GM04504 (cell line): ENCODE measurements around the gene THSD4.
A peak's percentile ranks its signal among the peaks of the same experiment; 100 is the strongest.

ENCODE experiments used
- DNase-seq: peaks from one replicate; pipeline ENCODE4 v3.0.0-alpha.2; 2012; ENCODE audit warnings: low read depth

THSD4 gene

DNA sequence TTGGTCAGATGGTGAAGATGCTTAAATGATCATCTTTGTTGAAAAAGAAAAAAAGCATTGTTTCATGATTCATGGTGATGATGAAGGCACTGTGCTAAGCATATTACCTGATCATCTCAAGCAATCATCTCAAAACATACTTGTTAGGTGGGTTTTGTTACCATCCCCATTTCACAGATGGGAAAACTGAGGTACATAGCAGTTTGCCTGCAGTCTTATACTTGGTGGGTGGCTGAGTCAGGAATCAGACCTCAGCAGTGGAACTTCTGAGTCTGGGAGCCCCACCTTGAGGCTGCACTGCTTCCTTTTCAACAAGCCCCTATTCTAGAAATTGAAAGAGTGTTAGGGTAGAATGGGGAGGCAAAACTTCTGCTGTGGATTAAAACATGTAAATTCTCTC lies 341.1 kb downstream of the THSD4 start:
- no peak for DNase-seq

DNA sequence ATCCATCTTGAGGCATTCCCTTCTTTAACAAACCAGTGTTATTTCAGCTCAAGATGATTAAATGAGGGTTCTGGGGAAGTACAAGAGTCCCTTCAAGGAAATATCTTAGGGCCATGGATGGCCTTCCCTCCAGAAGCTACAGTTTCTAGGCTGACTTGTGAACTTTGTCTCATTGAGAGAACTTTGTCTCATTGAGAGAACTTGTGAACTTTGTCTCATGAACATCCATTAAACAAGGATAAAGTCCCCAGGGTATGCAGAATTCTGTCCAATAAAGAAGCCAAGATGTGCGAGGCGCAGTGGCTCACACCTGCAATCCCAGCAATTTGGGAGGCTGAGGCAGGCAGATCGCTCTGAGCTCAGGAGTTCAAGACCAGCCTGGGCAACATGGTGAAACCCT lies 341.5 kb downstream of the THSD4 start:
- DNase-seq: no peak

DNA sequence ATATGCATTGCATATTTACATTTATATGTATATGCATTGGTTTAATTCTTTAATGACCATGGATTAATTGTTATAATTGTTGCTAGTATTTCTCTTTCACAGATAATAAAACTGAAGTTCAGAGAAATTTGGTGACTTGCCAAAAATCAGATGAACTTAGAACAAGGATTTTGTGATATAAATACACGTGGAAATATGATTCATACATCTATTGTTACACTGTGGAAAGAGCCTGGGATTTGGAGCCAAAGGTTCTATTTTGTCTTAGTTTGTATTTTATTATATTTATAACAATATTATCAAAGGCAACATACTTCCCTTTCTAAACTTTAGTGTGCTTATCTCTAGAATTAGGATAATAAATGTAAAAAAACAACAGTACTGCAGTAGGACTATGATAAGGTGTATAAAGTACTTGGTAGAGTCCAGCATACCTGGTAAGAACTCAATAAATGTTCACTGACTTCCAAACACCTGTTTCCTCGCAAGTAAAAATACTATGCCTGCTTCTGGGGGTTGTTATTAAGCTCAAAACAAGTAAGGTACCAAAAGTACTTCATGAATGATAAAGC lies 342.9 kb downstream of the THSD4 start:
- no peak for DNase-seq

DNA sequence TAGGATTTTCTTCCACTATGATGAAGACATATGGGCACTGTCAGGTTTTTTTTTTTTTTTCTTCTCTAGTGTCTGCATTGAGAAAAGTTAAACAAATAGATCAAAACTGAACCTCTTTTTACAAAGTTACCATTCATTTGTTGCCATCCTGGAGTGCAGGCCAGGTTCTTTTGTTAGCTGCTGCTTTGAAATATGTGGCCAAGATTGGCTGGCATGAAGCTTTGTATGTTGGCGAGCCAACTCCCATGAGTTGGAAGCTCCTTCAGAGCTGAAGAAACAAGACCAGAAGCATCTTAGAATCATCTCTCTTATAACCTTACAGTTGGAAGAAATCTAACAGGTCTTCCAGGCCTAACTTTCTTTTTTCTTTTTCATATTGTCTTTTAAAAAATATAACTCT lies 346.5 kb downstream of the THSD4 start:
- no peak for DNase-seq

DNA sequence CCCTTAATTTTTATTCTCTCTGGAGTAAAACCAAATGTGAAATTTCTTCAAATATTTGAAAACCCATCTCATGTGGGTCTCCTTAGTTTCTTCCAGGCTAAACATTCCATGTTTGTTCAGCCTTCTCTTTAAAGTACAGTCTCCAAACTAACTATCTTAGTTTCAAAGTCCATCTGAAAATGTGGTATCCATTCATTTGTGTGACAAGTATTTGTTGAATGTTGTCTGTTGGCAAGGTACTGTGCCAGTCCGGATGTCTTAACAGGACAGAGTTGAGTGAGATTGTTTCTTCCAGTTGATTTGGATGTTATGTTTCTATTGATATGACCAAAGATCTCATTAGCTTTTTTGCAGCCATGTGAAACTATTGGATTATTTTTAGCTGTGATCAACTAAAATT lies 347.4 kb downstream of the THSD4 start:
- no peak for DNase-seq

DNA sequence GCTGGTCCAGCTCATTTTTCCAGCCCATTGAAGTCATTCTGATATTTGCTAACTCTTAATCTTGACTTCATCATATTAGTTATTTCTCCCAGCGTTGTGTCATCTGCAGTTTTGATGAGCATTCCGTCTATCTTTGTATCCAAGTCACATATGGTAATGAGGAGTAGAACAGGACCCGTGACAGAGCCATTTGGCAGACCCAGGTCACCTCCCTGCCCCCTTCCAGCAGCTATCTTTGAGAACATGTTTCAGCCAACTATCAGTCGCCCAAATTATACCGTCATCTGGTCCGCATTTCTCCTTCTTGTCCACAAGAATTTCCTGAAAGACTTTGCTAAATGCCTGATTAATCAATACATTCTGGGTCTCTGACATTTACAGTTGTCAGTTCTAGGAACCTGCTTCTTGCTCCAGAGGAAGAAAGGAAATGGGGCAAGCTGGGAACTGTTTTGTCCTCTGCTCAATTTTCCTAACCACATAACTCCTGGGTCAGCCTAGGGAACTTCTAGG lies 347.9 kb downstream of the THSD4 start:
- DNase-seq: no peak

DNA sequence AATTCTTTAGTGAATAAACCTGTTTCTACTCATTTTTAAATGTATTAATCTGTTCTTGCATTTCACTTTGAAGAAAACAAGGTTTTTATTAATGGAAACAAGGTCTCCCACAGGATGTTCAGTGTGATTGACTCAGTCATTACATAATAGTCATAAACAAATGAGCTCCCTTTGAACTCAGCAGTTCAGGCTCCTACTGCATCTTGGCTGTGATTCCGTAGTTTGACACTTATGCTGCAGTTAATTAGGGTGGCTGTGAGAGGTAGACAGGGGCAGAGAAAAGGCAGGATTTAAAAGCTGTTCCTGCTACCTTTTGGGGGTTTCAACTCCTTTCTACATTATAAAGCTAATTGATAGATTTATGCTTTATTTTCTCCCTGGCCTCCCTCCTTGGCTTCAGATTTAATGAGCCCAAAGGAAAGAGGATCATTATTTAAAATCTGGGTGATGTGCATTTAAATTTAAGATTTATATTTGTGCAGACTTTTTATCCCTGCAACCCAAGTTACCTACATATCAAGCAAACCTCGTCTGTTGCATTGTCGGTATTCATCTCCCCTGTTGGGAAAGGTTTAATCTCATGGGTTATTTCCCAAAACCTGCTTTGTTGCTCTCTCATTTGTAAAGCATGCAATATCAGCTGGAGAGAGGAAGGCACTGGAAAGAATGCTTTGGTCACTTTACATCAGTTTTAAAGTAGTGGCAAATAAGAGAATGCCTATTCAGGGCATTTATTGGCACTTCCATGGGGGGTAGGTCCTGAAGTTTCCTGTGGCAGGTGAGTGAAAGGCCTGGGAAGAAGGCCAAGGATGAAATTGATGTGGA lies 350.1 kb downstream of the THSD4 start:
- no peak for DNase-seq

DNA sequence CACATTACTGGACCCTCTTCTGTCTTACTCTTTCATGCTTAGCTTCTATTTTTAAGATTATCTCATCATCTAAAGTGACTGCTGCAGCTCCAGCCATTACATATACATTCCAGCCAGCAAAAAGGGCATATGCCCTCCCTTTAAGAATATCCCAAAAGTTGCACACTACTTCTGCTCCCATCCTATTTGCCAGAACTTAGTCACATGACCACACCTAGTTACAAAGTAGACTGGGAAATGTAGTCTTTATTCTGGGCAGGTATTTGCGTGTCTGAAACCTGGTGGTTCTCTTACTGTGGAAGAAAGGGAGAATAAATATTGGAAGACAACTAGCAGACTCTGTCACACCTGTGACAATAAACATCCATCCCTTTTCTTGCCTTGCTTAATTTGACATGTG lies 353.4 kb downstream of the THSD4 start:
- no peak for DNase-seq

DNA sequence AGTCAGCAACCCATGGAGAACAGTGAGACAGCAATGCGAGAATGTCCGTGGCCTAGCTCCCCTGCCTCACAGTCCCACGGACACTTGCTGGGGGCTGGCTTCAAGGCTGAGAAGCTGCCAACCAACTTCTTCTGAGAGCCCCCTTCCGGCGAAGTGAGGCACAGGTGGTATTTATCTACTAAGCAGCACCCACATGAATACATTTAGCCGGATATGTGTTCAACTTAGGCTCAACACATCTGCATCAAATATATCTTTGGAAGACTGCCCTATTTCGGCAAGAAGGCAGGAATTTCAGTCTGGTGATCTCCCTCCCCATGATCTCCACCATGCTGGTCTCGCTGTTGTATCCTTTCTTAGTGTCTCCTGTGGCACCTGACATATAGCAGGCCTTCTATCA lies 354.1 kb downstream of the THSD4 start:
- peak; percentile 53 for DNase-seq

DNA sequence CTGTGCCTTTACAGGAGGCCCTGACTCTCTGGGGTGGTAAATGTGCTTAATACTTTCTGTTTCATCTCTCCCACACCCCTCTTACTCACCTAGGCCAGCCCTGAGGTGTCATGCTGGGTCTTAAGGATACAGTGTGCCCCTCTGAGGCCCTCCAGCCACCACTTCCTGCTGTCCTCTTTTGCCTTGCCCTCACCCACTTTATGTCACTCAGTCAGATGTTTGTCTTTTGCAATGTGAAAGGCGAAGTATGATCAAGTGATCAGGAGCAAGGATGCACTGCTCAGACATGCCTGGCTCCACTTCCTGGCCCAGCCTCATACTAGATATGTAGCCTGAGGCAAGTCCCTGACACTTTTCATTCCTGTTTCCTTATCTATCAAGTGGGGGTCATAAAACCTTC lies 356.1 kb downstream of the THSD4 start:
- no peak for DNase-seq

DNA sequence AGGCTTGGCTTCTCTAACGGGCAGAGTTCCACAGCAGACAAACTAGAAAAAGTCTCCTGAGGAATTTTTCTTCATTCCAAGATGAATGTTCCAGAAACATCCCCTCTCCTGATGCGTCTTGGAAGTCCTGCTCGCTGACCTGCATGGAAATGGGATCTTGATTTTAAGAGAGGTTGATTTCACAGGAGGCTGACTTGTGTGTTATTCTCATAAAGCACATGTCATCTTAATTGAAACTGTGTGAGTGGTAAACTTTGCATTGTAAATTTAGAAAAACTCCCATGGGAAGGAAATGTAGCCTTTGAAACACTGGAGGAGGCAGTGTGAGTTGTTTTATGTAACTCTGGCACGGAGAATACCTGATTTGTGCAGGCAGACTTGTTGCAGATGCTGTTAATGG lies 357.3 kb downstream of the THSD4 start:
- no peak for DNase-seq

DNA sequence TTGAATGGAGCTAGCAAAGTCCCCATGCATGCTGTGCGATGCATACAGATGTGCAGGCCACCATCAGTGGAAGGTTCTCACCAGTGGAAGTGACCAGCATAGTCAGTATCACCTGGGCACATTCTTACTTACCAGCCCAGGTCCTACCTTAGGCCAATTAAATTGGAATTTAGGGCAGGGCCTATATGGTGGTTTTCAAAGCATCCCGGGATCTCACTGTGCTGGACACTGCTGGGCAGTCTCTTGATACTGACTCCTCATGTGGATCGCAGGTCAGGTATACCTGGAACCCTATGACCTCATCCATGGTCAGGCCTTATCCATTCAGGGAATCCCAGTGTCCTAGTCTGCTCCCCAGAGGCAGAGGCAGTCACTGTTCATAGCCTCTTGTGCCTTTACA lies 358.5 kb downstream of the THSD4 start:
- no peak for DNase-seq

DNA sequence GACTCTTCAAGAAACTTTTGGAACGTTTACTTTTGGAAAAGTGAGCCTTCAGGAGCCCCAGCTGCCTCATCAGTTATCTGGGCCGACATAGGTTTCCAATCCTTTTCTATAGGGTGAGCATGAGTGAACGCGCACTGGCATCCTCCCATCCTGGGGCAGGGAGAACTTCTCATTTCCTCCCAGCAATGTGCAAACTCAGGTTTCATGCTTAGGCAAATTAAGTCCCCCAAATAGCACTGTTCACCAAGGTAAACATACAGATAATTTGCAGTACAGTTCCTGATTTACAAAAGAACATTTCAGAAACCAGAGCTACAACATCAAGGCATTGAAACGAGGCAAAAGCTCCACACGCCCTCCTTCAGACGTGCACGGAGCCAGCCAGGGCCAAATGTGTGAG lies 361.6 kb downstream of the THSD4 start:
- no peak for DNase-seq

DNA sequence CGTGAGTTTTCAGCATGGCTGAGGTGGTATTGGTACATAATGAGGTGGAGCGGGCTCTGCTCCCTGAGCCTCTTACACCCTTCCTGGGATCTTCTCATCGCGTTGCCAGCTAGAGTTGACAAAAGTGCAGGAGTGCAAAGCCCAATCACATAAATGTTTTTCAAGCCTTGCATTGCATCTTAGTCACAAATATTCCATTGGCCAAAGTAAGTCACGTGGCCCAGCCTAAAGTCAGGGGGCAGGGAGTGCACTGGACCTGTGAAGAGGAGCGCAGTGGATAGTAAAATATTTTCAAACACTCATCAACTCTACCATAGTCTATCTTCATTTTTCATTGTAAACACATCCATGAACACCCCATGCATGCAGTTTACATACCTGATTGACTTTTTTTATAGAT lies 365.3 kb downstream of the THSD4 start:
- no peak for DNase-seq

DNA sequence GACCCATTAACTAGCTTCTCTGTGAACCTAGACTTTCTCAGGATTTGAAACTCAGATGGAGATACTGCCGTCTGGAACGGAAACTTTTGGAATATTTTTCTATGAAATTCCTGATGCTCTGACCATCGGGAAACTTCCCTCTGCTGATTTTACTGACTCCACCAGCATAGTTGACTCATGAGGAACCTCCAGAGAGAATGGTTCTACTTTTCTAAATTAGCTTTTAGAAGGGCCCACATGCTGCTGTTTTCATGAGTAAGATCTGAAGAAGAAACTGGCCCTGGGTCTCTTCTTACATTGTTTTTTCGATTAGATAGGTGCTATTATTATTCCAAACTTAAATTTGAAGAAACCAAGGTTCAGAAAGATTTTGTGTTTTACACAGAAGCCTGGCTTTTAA lies 368.8 kb downstream of the THSD4 start:
- no peak for DNase-seq

DNA sequence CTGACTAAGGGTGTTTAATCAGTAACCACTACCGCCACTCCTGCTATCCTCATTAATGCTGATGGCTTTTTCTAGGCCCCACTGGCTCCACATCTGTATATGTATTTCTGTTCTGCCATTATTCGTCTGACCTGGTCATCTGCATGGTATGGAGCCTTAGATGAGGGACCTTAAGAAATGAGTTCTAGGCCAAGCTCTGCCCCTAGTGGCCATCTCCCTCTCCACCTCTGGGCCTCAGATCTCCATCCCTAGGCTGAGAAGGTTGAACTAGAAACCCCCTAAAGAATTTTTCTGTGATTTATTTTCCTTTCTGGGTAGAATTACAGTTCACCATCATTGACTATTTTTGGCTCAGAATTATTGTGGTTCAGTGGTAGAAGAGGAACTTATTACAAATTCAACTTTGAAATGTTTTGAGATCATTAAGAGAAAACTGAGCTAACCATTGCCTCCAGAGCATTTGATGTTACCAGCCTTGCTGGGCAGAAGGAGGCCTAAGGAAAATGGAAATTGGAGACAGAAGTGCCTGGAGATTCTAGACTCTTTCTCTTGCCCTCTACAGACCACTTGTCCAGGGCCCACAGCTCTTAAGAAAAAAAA lies 369.9 kb downstream of the THSD4 start:
- DNase-seq: no peak

DNA sequence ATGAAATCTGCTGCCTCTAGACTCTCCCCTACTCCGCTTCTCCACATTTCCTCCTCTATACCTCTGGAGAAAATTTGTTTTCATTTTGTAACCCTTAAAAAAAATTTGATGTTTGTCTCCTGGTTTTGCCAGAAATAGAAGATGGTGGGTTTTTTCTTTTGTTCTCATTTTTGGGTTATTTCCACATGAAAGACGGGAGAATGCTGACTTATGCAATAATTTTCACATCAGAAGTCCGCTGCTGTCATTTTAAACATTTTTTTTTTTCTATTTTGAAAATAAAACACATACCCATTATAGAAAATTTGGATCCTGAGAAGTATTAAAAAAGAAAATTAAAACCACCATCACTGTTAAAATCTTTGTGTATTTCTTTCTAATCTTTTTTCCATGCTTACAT lies 374.3 kb downstream of the THSD4 start:
- no peak for DNase-seq

DNA sequence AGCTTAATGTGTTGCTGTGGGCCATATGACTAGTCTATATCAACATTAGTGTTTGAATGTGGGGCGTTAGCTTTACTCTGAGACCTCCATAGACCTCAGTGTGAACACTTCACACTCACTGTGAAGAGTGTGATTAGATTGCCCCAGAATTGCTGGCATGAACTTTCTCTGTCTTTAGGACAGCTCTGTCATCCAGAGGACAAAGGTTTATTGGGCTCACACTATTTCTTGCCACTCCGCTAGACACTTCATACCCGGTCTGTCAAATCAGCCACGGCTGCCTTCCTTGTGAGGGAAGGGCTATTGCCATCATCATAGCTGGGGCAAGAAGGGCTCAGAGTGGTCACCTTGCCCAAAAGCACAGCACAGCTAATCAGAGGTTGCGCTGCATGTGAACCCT lies 378.3 kb downstream of the THSD4 start:
- DNase-seq: no peak

DNA sequence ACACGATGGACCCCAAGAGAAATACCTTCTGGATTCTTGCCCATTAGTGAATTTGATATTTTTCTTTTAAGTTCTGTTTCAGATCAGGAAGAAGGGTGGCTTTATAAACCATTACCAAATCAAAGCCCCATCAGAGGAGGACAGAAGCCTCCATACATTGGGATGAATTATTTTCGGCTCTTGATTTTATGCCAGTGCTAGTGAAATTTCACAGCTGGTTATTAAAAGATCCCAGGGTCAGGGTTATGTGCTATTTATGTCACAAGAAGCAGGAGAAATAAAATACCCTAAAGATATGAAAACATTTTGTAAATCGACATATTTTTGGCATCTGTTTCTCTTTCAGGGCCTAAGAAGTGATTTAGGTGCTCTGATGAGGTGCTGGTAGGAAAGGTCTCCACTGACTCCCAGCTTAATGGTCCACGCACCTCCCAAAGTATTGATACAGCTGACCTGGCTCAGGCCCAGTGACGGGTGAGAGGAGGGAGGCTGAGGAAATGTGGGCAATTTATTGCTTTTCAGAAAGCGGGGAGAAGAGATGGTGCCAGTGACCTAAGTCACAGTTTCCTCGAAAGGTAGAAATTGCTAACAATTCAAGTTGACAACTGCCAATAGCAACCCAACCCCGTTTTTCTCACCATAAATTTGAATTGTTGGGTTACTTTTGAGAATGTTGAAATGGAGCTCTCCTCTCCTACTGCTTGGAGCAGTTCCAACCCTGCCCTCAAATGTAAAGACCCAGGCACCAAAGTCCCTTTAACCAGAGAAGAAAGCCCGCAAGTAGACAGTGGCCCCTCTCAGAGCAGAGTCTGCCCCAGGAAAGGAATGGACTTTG lies 379.5 kb downstream of the THSD4 start:
- DNase-seq: no peak

DNA sequence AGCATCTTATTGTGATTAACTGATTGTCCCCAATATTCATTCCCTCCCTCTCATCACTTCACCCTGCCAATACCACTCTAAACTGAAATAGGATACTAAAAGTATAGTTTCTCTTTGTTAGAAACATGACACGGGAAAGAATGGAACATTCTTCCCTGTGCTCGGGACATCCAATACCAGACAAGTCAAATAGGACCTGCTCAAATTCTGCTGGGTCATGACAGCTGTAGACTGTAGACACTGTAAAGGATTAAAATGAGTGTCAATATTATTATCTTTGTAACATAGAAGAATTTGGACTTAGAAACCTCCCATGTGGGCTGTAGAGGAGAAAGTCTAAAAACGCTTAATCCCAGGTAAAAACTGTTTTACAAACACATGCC lies 380.1 kb downstream of the THSD4 start:
- DNase-seq: no peak

DNA sequence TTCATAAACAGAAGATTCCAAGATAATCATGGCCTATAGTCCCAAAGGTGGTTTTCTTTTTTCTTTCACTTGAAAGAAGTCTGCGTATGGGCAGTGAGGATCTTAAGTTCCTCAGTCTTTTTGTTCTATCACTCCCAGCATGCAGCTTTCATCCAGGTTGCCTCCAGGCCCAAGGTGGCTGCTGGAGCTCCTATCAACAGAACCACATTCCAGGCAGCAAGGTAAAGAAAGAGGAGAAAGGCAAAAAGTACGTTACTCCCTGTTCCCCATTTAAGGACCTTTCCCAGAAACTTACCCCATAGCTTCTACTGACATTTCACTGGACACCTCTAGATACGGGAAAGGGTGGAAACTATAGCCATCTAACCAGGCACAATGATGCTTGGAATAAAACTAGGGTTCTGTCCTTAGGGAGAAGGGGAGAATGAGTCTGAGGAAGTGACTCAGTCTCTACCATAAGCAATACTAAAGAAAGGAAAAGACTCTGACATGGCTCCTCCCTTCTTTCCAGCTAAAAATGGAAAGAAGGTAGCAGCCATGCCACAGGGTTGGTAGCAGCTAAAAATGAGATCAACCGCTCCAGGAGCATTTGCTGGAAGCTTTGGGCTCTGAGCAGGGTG lies 381.2 kb downstream of the THSD4 start:
- no peak for DNase-seq
